ENCODE data around the gene IFI27. TPM values are rescaled to one million over a fixed set of nuclear protein-coding genes. Genes with fewer than 3 reads are reported as not detected.

The IFI27 gene
- total RNA-seq, 1 donor from 2014 or later, result 7.5 TPM

GRCh38 chr14:94120667-94121340 lies 10.3 kb downstream of the IFI27 start:
- Mint-ChIP-seq H3K27me3 (peaks cover 16% of the 10 kb centered on the region), H3K27ac (no peak overlapping the region), H3K4me1 (ENCODE audit: low read depth) (no peaks in the 10 kb centered on the region), H3K4me3 (ENCODE audit: low read depth) (no peak overlapping the region), H3K9me3 (ENCODE audit: low read depth) (no peaks in the 10 kb centered on the region), H3K36me3 (ENCODE audit: insufficient read depth) (no peaks in the 10 kb centered on the region)
- no peak for DNase-seq (ENCODE audit: low spot score, unreplicated experiment)
- TF ChIP-seq, protein P1, sequence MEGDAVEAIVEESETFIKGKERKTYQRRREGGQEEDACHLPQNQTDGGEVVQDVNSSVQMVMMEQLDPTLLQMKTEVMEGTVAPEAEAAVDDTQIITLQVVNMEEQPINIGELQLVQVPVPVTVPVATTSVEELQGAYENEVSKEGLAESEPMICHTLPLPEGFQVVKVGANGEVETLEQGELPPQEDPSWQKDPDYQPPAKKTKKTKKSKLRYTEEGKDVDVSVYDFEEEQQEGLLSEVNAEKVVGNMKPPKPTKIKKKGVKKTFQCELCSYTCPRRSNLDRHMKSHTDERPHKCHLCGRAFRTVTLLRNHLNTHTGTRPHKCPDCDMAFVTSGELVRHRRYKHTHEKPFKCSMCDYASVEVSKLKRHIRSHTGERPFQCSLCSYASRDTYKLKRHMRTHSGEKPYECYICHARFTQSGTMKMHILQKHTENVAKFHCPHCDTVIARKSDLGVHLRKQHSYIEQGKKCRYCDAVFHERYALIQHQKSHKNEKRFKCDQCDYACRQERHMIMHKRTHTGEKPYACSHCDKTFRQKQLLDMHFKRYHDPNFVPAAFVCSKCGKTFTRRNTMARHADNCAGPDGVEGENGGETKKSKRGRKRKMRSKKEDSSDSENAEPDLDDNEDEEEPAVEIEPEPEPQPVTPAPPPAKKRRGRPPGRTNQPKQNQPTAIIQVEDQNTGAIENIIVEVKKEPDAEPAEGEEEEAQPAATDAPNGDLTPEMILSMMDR (IDR thresholded peaks at IDR 0.05; ENCODE audit: unreplicated experiment), result no peak

DNA sequence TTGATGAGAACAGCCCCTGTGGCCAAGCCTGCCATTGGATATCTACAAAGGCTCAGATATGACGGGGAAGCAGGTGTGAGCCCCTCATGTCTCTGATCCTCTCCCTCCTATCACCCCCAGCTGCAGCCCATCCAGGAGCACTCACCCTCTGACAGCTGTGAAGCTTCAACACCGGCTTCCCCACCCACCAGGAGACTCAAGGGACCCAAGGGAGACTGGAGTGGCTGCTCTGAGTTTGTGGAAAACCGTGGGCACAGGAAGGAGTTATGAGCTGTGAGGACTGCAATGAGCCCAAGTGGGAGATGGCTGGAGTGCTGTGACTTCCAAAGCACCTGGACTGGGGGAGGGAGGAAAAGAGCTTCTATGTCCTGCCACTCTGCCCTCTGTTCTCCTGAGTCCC lies 10.9 kb downstream of the IFI27 start:
- no peak overlapping the region for H3K27ac Mint-ChIP-seq
- no peaks in the 10 kb centered on the region for H3K4me1 Mint-ChIP-seq (ENCODE audit: low read depth)
- H3K9me3 Mint-ChIP-seq (ENCODE audit: low read depth), result no peaks in the 10 kb centered on the region
- H3K36me3 Mint-ChIP-seq (ENCODE audit: insufficient read depth), result no peaks in the 10 kb centered on the region
- no peak overlapping the region for H3K4me3 Mint-ChIP-seq (ENCODE audit: low read depth)
- DNase-seq (ENCODE audit: low spot score, unreplicated experiment), result no peak
- TF ChIP-seq, protein P1 (IDR thresholded peaks at IDR 0.05; ENCODE audit: unreplicated experiment), result no peak
- peaks cover 13% of the 10 kb centered on the region for H3K27me3 Mint-ChIP-seq

DNA sequence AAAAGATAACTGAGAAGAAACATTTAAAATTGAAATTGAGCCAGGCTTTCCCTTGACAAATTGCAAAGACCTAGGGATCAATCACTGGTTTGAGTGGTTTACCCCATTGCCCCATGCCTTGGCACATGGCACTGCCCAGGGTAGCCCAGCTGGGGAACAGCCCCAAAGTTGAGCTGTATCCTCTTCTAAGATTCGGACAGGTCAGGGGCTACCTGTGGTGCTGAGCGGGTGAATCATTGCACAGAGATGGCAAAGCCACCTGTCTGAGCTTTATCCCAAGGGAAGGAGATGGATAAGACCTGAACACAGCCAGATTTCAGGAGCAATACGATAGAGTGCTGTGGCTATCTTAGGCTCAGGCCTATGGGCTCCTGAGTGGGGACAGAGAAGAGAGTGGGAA lies 11.9 kb downstream of the IFI27 start:
- no peak overlapping the region for H3K27ac Mint-ChIP-seq
- no peaks in the 10 kb centered on the region for H3K4me1 Mint-ChIP-seq (ENCODE audit: low read depth)
- no peaks in the 10 kb centered on the region for H3K36me3 Mint-ChIP-seq (ENCODE audit: insufficient read depth)
- no peaks in the 10 kb centered on the region for H3K9me3 Mint-ChIP-seq (ENCODE audit: low read depth)
- H3K27me3 Mint-ChIP-seq, result peaks cover 13% of the 10 kb centered on the region
- TF ChIP-seq, protein P1 (IDR thresholded peaks at IDR 0.05; ENCODE audit: unreplicated experiment), result no peak
- no peak for DNase-seq (ENCODE audit: low spot score, unreplicated experiment)
- H3K4me3 Mint-ChIP-seq (ENCODE audit: low read depth), result no peak overlapping the region

GRCh38 chr14:94123296-94123695 lies 12.8 kb downstream of the IFI27 start:
- Mint-ChIP-seq H3K4me3 (ENCODE audit: low read depth) (no peak overlapping the region), H3K4me1 (ENCODE audit: low read depth) (no peaks in the 10 kb centered on the region), H3K36me3 (ENCODE audit: insufficient read depth) (no peaks in the 10 kb centered on the region), H3K27me3 (peaks cover 10% of the 10 kb centered on the region), H3K27ac (no peak overlapping the region), H3K9me3 (ENCODE audit: low read depth) (no peaks in the 10 kb centered on the region)
- TF ChIP-seq, protein P1 (IDR thresholded peaks at IDR 0.05; ENCODE audit: unreplicated experiment), result no peak
- DNase-seq (ENCODE audit: low spot score, unreplicated experiment), result no peak

- Mint-ChIP-seq H3K4me3 (ENCODE audit: low read depth) (no peak overlapping the region), H3K36me3 (ENCODE audit: insufficient read depth) (no peaks in the 10 kb centered on the region), H3K9me3 (ENCODE audit: low read depth) (no peaks in the 10 kb centered on the region), H3K27ac (no peak overlapping the region), H3K27me3 (peaks cover 10% of the 10 kb centered on the region), H3K4me1 (ENCODE audit: low read depth) (peaks cover 2% of the 10 kb centered on the region)
- DNase-seq (ENCODE audit: low spot score, unreplicated experiment), result no peak
- TF ChIP-seq, protein P1 (IDR thresholded peaks at IDR 0.05; ENCODE audit: unreplicated experiment), result no peak
Measured at GRCh38 chr14:94123868-94124267, 13.3 kb downstream of the IFI27 start.

All from progenitor cell of endocrine pancreas (in vitro differentiated cells).